ENCODE data around the gene LRRC38.
"Not testable (repeated sequence)": the region's sequence is repeated elsewhere in the genome, so short reads cannot be mapped to it uniquely, and the experiment has no call there.

GRCh38 chr1:13439104-13439783 lies 74.6 kb downstream of the LRRC38 start:
- TF ChIP-seq CTCF (IDR thresholded peaks at IDR 0.05); POLR2A (IDR thresholded peaks at IDR 0.05; ENCODE audit: low read depth); POLR2AphosphoS5 (IDR thresholded peaks at IDR 0.05): not testable (repeated sequence)
